Measurements from ENCODE around the gene ETNK2.

The ETNK2 gene

GRCh38 chr1:204146965-204147364 lies 4.9 kb downstream of the ETNK2 start:
- no peaks in the 10 kb centered on the region for H3K36me3 Mint-ChIP-seq (ENCODE audit: low read depth)
- intact Hi-C loops (cut with micrococcal nuclease) = no loop called here
- no peak overlapping the region for H3K4me3 Mint-ChIP-seq
- H3K27me3 Mint-ChIP-seq = peaks cover 30% of the 10 kb centered on the region
- H3K9me3 Mint-ChIP-seq = no peaks in the 10 kb centered on the region
- no peaks in the 10 kb centered on the region for H3K4me1 Mint-ChIP-seq (ENCODE audit: low read depth)
- no peak overlapping the region for H3K27ac Mint-ChIP-seq

- H3K27me3 Mint-ChIP-seq = peaks cover 27% of the 10 kb centered on the region
- intact Hi-C loops (cut with micrococcal nuclease) = no loop called here
- no peaks in the 10 kb centered on the region for H3K4me1 Mint-ChIP-seq (ENCODE audit: low read depth)
- H3K36me3 Mint-ChIP-seq (ENCODE audit: low read depth) = no peaks in the 10 kb centered on the region
- no peak overlapping the region for H3K27ac Mint-ChIP-seq
- H3K4me3 Mint-ChIP-seq = no peak overlapping the region
- no peaks in the 10 kb centered on the region for H3K9me3 Mint-ChIP-seq
These were observed 5.5 kb downstream of the ETNK2 start for GRCh38 chr1:204146309-204146708.

GRCh38 chr1:204145033-204145504 lies 6.8 kb downstream of the ETNK2 start:
- Mint-ChIP-seq H3K27me3 (peaks cover 20% of the 10 kb centered on the region), H3K27ac (no peak overlapping the region), H3K4me1 (ENCODE audit: low read depth) (no peaks in the 10 kb centered on the region), H3K36me3 (ENCODE audit: low read depth) (no peaks in the 10 kb centered on the region), H3K9me3 (no peaks in the 10 kb centered on the region), H3K4me3 (no peak overlapping the region)
- intact Hi-C loops (cut with micrococcal nuclease) = no loop called here

- Mint-ChIP-seq H3K27me3 (peaks cover 15% of the 10 kb centered on the region), H3K9me3 (no peaks in the 10 kb centered on the region), H3K27ac (no peak overlapping the region), H3K36me3 (ENCODE audit: low read depth) (no peaks in the 10 kb centered on the region), H3K4me3 (no peak overlapping the region), H3K4me1 (ENCODE audit: low read depth) (no peaks in the 10 kb centered on the region)
- intact Hi-C loops (cut with micrococcal nuclease) = no loop called here
These were observed 8.4 kb downstream of the ETNK2 start for GRCh38 chr1:204143276-204144041.

- Mint-ChIP-seq H3K4me1 (ENCODE audit: low read depth) (no peaks in the 10 kb centered on the region), H3K4me3 (no peak overlapping the region), H3K9me3 (no peaks in the 10 kb centered on the region), H3K27me3 (peaks cover 15% of the 10 kb centered on the region), H3K36me3 (ENCODE audit: low read depth) (no peaks in the 10 kb centered on the region), H3K27ac (no peak overlapping the region)
- intact Hi-C loops (cut with micrococcal nuclease) = no loop called here
These were observed 9.5 kb downstream of the ETNK2 start for GRCh38 chr1:204142032-204142974.

GRCh38 chr1:204141131-204141530 lies 10.7 kb downstream of the ETNK2 start:
- Mint-ChIP-seq H3K36me3 (ENCODE audit: low read depth) (no peaks in the 10 kb centered on the region), H3K4me3 (no peak overlapping the region), H3K4me1 (ENCODE audit: low read depth) (no peaks in the 10 kb centered on the region), H3K27ac (no peak overlapping the region), H3K9me3 (no peaks in the 10 kb centered on the region), H3K27me3 (peaks cover 14% of the 10 kb centered on the region)
- intact Hi-C loops (cut with micrococcal nuclease) = no loop called here

GRCh38 chr1:204139952-204140351 lies 11.9 kb downstream of the ETNK2 start:
- no peak overlapping the region for H3K4me3 Mint-ChIP-seq
- H3K9me3 Mint-ChIP-seq = no peaks in the 10 kb centered on the region
- no peaks in the 10 kb centered on the region for H3K36me3 Mint-ChIP-seq (ENCODE audit: low read depth)
- no peak overlapping the region for H3K27ac Mint-ChIP-seq
- intact Hi-C loops (cut with micrococcal nuclease) = no loop called here
- H3K27me3 Mint-ChIP-seq = peaks cover 12% of the 10 kb centered on the region
- no peaks in the 10 kb centered on the region for H3K4me1 Mint-ChIP-seq (ENCODE audit: low read depth)

- Mint-ChIP-seq H3K27me3 (peaks cover 7% of the 10 kb centered on the region), H3K9me3 (no peaks in the 10 kb centered on the region), H3K4me1 (ENCODE audit: low read depth) (no peaks in the 10 kb centered on the region), H3K27ac (no peak overlapping the region), H3K36me3 (ENCODE audit: low read depth) (no peaks in the 10 kb centered on the region), H3K4me3 (no peak overlapping the region)
- intact Hi-C loops (cut with micrococcal nuclease) = no loop called here
These were observed 12.8 kb downstream of the ETNK2 start for GRCh38 chr1:204139088-204139487.

GRCh38 chr1:204136814-204137213 lies 15.0 kb downstream of the ETNK2 start:
- intact Hi-C loops (cut with micrococcal nuclease) = no loop called here
- Mint-ChIP-seq H3K4me3 (no peak overlapping the region), H3K36me3 (ENCODE audit: low read depth) (no peaks in the 10 kb centered on the region), H3K27ac (no peak overlapping the region), H3K27me3 (peaks cover 7% of the 10 kb centered on the region), H3K4me1 (ENCODE audit: low read depth) (no peaks in the 10 kb centered on the region), H3K9me3 (no peaks in the 10 kb centered on the region)

- intact Hi-C loops (cut with micrococcal nuclease) = no loop called here
- Mint-ChIP-seq H3K27ac (no peak overlapping the region), H3K9me3 (no peaks in the 10 kb centered on the region), H3K4me1 (ENCODE audit: low read depth) (peaks cover 5% of the 10 kb centered on the region), H3K4me3 (no peak overlapping the region), H3K36me3 (ENCODE audit: low read depth) (no peaks in the 10 kb centered on the region), H3K27me3 (peaks cover 8% of the 10 kb centered on the region)
These were observed 17.7 kb downstream of the ETNK2 start for GRCh38 chr1:204134103-204134502.

GRCh38 chr1:204132718-204133117 lies 19.1 kb downstream of the ETNK2 start:
- Mint-ChIP-seq H3K4me3 (no peak overlapping the region), H3K4me1 (ENCODE audit: low read depth) (peaks cover 11% of the 10 kb centered on the region), H3K27me3 (peaks cover 8% of the 10 kb centered on the region), H3K36me3 (ENCODE audit: low read depth) (no peaks in the 10 kb centered on the region), H3K27ac (no peak overlapping the region), H3K9me3 (no peaks in the 10 kb centered on the region)
- intact Hi-C loops (cut with micrococcal nuclease) = no loop called here

- H3K36me3 Mint-ChIP-seq (ENCODE audit: low read depth) = no peaks in the 10 kb centered on the region
- H3K27me3 Mint-ChIP-seq = peaks cover 8% of the 10 kb centered on the region
- no peaks in the 10 kb centered on the region for H3K9me3 Mint-ChIP-seq
- intact Hi-C loops (cut with micrococcal nuclease) = no loop called here
- H3K4me3 Mint-ChIP-seq = no peak overlapping the region
- H3K4me1 Mint-ChIP-seq (ENCODE audit: low read depth) = peaks cover 11% of the 10 kb centered on the region
- H3K27ac Mint-ChIP-seq = no peak overlapping the region
These were observed 19.9 kb downstream of the ETNK2 start for GRCh38 chr1:204131978-204132377.

- Mint-ChIP-seq H3K36me3 (ENCODE audit: low read depth) (no peaks in the 10 kb centered on the region), H3K4me1 (ENCODE audit: low read depth) (peaks cover 11% of the 10 kb centered on the region), H3K4me3 (no peak overlapping the region), H3K27ac (no peak overlapping the region), H3K27me3 (peaks cover 11% of the 10 kb centered on the region), H3K9me3 (no peaks in the 10 kb centered on the region)
- intact Hi-C loops (cut with micrococcal nuclease) = no loop called here
These were observed 20.6 kb downstream of the ETNK2 start for GRCh38 chr1:204130981-204131892.

Data from dendritic cell treated with granulocyte-macrophage colony-stimulating factor and Interleukin-4, amounts not matched to agents 40 ng/mL and 50 ng/mL, for 4 days (primary cell).